Fibroblast of the aortic adventitia (primary cell): ENCODE measurements around the gene GRPEL1. TPM values are rescaled to one million over a fixed set of nuclear protein-coding genes. Genes with fewer than 3 reads are reported as not detected.

ENCODE experiments used
- DNase-seq: peaks from one replicate; pipeline ENCODE4 v3.0.0-alpha.2; 2010; ENCODE audit warnings: low read depth
- H3K4me3 ChIP-seq: 2 replicates; pipeline ENCODE4 v1.5.1; 2011; ENCODE audit warnings: low read depth, mild to moderate bottlenecking, control low read depth, low read length, moderate library complexity
- total RNA-seq: library from RNA; depleted of rRNA; stranded (reverse); fragments of >200 nt; gene quantifications from 2 replicates; pipeline ENCODE4 v1.2.3, GENCODE V29; 2012; ENCODE audit warnings: low replicate concordance
- TF ChIP-seq, protein P1 (sequence below): IDR thresholded peaks from 2 replicates; pipeline ENCODE4 v1.5.1; 2011; ENCODE audit warnings: mild to moderate bottlenecking, low read length, control low read depth, inconsistent platforms; ENCODE audit not compliant: insufficient read depth

Gene GRPEL1
- total RNA-seq, 1 donor, result 16.1 TPM

DNA sequence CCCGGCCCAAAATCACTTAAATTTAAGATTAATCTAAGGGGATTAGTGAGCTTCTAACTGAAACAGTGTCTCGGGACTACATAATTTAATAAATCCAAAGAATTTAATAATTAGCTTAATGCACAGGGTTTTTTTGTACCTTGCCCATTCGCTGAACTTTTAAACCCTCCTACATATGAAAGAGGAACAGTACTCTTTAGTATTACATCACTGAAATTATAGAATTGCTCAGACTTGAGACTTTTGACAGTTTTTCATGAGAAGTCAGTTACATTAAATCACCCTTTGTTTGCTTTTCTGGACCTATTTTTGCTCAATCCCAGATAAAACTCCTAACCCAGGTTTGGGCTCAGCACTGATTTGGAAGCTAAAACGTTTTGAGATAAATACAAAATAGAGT is 27.1 kb downstream of the GRPEL1 start:
- DNase-seq, result no peak
- no peak overlapping the region for H3K4me3 ChIP-seq
- TF ChIP-seq, protein P1, sequence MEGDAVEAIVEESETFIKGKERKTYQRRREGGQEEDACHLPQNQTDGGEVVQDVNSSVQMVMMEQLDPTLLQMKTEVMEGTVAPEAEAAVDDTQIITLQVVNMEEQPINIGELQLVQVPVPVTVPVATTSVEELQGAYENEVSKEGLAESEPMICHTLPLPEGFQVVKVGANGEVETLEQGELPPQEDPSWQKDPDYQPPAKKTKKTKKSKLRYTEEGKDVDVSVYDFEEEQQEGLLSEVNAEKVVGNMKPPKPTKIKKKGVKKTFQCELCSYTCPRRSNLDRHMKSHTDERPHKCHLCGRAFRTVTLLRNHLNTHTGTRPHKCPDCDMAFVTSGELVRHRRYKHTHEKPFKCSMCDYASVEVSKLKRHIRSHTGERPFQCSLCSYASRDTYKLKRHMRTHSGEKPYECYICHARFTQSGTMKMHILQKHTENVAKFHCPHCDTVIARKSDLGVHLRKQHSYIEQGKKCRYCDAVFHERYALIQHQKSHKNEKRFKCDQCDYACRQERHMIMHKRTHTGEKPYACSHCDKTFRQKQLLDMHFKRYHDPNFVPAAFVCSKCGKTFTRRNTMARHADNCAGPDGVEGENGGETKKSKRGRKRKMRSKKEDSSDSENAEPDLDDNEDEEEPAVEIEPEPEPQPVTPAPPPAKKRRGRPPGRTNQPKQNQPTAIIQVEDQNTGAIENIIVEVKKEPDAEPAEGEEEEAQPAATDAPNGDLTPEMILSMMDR, result no peak

DNA sequence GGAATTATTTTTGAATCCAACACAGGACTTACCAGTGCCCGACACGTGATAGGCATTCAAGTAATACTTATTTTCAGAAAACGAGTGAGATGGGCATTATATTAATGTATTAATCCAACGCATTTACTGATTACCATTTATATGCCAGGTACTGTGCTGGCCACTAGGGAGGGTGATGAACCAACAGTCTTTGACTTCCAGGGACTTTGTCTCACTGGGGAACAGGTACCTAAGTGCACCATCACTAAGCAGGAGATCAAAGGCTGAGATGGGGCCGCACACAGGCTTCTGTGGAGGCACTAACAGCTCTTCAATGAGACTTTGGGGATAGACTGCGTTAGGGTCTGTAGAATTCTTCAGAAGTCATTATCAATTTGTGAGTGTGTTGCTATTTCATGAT is 30.4 kb downstream of the GRPEL1 start:
- TF ChIP-seq, protein P1, result no peak
- H3K4me3 ChIP-seq, result no peak overlapping the region
- DNase-seq, result no peak

DNA sequence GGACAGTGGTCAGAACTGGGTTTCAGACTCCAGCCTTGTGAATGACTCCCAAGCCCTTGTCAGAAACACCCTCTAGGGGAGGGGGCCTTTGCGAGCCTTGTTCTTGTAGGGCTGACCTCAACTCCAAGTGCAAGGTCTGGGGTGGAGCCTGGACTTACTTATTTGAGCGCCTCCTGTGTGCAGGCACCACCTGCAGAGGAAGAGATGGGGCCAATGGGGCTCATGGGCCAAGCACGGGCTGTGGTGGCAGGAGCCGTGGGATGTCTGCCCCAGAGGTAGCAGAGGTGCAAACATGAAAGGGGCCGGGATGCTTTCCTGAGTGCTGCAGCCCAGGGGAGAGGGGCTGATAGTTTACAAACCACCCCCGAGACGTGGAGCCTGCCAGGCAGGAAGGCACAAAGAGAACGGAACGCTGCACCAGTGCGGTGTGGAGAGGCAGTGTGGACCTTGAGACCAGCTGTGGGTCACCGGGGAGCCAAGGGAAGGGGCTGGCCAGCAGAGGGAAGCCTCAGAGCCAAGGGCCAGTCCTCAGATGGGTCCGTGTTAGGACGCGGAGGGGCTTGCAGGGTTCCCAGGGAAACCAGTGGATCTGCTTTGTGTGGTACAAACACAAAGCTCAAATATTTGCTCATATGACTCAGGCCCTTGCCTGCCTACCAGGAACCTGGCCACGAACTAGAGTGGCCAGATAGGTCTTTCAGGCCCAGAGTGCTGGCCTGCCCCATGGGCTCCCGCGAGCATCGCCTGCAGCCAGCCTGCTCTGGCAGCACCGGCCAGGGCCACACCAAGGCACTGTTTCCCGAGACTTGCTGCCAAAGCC is 33.4 kb downstream of the GRPEL1 start:
- TF ChIP-seq, protein P1, result no peak
- no peak overlapping the region for H3K4me3 ChIP-seq
- DNase-seq, result peak; percentile 47

DNA sequence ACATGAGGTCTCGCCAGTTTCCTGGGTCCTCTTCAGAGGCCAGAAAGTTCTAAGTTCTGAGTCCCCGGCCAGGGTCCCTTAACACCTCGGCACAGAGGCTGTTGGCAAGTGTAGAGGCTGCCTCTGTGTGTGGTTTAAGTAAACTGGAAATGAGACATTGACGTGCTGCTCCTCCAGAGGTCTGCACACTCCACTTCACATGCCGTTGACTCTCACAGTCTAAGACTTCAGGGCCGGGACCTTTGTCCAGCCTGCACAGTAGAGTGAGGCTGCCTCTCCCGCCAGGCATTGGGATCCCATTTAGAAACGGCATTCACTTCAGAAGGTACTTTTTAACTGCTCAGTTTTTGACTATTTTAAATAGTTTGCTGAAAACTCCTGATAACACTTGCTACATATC is 35.3 kb downstream of the GRPEL1 start:
- H3K4me3 ChIP-seq, result no peak overlapping the region
- TF ChIP-seq, protein P1, result no peak
- no peak for DNase-seq

DNA sequence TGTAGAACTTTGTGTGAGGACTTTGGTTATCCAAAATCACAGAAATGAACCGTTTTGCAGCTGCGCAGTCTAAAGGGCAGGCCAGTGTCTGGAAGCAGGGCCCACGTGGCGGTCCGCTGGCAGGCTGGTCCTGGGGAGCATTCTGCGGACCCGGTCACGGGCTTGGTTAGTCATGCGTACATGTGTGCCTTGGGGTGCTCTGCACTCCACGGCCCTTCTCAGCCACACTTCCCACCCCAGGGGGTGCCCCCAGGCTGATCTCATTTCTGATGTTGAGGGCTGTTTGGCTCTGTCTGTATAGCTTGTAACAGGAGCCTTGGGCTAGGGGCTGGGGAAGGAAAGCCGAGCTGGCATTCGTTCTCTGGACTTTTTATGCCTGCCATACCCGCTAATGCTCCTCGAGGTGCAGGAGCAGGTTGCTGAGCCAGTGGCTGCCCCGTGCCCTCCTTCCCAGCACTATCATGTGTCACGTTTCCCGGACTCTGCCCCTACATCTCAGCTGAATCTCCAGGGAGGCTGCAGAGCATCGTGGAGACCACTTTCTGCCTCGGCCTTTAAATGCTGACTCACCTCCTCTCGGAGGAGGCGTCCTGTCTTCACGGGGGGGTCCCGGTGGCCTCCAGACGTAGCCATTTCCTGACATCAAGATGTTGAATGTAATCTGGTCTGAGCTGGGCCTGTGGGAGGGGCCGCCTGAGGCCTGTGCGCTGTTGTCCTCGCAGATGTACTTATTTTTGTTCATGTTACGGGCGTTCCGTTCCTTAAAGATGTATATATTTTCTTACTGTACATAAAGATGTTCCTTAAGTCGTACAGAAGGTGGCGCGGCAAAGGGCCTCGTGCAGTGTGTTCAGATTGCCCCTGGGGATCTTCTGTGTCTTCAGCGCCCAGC is 36.1 kb downstream of the GRPEL1 start:
- TF ChIP-seq, protein P1, result no peak
- no peak overlapping the region for H3K4me3 ChIP-seq
- no peak for DNase-seq

DNA sequence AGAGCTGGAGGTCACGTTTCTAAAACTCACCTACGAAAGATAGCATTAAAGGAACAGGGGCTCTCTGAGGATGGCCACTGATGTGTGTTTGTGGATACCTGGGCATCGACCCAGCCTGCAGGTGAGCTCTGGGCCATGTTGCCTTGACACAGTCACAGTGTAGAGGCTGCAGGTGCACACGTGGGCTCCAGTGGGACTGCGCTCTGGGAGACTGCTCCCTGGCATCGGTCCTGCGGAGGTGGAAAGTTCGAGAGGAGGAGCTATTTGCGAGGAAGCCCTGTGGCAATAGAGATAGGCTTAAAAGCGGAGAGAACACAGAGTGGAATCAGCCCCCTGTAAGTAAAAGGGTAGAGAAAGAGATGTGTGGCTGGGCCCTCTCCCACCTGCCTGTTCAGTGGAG is 37.0 kb downstream of the GRPEL1 start:
- no peak overlapping the region for H3K4me3 ChIP-seq
- no peak for DNase-seq
- TF ChIP-seq, protein P1, result no peak
